ENCODE data around the gene GLCE.
"Not testable (repeated sequence)": the region's sequence is repeated elsewhere in the genome, so short reads cannot be mapped to it uniquely, and the experiment has no call there.

The GLCE gene

DNA sequence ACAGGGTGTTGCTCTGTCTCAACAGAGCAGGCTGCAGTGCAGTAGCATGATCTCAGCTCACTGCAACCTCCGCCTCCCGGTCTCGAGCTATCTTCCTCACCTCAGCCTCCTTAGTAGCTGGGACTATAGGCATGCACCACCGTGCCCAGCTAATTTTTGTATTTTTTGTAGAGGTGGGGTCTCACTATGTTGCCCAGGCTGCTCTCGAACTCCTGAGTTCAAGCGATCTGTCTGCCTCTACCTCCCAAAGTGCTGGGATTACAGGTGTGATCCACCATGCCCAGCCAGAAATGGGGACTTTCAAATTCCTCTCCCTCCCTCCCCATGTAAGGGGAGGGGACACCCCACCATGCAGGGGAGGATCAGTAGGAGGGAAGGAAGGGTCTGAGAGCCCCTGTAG is 141.7 kb downstream of the GLCE start:
- not testable (repeated sequence) for DNase-seq

DNA sequence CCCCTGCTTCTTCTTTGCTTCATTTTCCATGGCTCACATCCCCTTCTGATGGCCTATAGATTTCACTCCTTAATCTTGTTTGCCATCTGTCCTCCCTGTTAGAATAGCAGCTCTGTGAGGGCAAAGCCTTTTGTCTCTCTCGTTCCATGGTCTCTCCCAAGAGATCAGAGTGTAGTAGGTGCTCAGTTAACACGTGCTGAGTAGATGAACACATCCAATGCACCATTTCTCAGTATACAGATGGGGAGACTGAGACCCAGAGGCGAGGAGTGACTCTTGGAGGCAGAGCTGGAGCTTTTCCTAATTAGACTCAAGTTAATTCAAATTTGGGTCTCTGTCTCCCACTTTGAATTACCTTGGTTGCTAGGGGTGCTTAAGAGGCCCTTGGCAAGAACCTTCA is 142.5 kb downstream of the GLCE start:
- no peak for DNase-seq

DNA sequence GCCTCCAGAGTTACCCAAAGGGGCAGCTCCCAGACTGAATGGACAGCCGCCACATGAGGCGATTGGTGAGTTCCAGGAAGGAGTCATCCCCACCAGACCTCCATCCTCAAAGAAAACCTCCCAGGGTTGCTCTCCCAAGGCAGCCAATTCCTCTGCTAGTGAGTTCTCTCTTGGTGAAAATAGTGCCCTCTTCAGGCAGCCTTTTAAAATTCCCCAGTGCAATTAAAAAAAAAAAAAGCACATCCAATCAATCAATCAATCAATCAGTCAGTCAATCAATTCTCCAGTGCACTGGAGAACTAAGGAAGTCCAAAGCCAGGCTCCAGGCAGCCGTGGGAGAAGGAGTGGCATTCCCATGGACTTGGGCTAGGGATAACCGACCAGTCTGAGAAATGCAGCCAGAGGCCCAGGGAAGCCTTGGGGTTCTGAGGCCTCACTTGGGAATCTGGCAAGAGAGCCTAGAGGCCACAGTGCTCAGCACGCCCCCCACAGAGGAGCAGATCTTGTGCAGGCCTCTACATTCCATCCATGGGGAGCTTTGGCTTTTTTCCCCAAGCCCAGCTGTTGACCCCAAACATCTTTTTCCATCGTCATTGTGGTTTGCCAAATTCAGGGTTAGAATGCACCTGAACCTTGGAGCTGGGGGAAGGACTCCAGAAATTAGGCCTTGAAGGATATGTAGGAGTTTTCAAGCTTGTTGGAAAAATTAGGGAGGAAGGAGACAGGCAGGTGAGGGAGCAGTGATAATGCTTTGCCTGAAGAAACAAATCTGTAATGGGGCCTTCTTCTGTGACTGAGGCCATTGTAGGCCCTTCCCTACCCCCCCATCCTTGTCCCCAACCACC is 143.1 kb downstream of the GLCE start:
- no peak for DNase-seq

DNA sequence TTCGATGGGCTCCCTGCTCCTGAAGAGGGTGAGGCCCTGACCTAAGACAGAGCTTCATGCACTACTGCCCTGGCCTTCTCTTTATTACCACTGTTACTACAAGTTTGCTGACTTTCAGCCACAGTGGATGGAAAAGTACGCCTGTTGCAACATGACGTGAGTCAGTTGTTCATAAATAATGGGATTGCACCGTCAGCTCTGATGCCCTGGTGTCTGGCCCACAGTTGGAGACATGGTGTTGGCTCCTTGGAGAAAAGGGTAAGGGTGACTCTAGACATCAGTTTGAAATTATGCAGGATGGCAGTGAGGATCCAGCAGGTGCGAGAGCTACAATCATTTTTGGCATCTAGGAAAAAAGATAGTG is 143.7 kb downstream of the GLCE start:
- no peak for DNase-seq

DNA sequence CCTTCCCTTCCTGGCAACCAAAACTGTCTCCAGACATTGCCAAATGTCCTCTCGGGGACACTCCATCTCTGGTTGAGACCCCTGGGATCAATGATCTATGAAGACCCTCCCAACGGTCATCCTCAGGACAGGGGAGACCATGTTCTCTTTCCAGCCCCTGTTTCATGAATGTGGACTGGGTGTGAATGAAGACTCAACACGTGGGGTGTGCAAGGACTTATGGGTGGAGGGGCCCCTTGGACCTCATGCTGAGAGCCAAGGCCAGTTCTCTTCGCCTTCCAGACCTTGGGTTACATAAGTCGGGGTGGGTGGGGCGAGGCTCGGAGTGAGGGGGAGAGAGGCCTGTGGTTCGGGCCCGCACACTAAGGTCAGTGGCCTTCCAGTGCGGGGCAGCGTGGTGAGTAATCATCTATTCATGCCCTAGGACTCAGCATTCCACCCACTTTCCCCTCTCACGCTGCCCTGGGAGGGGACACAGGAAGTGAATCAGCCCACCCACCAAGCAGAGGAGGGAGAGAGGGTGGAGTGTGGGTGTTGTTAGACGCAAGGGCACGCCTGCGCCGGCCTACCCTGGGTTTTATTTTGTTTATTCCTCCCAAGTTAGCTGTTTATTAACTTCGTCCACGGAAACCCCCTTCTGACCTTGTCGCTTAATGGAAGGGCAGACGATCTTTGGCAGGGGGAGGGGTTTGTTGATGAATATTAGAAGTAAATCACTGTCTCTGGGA is 144.9 kb downstream of the GLCE start:
- no peak for DNase-seq

DNA sequence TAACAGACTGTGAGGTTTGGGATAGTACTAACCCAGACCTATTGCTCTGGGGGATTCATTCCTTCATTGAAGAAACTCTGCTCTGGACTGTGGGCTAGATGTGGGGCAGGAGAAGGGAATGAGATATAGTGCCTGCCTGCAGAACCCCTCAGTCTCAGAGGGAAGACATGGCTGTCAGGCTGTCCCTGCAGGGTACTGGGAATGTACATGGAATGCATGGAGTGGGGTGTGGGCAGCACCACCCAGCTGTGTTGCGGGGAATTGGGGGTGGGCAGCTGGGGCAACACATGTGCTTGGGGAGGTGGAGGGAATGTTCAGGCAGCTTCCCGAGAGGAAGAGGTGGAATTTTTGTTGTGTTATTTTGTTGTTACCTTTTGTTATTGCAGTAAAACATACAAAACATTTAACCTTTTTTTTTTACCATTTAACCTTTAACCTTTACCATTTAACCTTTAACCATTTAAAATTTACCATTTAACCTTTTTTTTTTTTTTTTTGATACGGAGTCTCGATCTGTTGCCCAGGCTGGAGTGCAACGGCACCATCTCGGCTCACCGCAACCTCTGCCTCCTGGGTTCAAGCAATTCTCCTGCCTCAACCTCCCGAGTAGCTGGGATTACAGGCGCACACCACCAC is 145.6 kb downstream of the GLCE start:
- no peak for DNase-seq

DNA sequence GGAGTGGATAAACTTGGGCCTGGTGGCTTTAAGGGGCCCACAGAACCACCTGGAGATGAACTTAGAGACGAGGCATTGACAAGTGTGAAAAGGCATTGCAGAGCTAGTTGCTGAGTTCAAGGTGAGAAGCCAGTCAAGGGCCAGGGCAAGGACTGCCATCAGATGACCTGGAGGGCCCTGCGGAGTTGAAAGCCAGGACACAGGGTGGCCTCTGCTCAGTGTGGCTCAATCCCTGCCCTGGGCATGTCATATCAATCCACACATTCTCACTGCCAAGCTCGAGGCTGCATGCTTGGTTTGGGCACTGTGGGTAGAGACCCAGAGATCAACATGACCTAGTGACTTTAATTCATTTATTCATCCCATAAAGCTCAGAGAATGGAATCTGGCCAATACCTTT is 147.5 kb downstream of the GLCE start:
- DNase-seq = no peak

DNA sequence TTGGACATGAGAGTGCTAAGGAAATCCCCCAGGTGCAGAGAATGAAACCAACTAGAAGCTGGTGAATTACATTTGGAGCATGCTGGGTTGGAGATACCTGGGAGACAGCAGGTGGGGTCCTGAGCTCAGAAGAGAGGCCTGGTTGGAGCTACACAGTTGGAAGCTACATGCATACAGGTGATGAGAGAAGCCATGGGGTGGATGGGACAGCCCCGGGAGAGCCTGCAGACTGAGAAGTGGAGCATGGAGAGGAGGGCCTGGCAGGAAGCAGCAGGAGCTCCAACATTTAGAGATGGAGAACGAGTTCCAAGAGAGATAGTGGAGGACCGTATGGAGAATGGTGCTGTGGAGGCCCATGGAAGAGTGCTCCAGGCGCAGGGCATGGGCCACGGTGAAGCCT is 148.5 kb downstream of the GLCE start:
- no peak for DNase-seq

DNA sequence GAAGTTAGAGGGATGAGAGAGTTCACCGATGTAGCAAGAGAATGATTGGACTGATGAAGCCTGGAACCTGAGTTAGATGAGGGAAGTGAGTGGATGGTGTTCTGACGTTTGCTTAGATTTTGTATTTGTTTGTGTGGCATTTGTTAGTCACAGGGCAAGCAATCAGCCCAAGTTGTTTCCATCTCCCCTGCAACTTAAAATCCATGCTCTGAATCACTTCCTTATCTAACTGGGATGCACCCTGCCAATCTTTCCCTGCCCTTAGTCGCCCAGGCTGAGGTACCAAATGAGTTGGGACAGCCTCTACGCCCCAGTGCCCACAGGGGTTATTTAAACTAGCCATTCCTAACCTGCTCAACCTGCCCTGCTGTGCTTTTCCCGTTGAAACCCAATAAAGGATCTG is 150.9 kb downstream of the GLCE start:
- no peak for DNase-seq

DNA sequence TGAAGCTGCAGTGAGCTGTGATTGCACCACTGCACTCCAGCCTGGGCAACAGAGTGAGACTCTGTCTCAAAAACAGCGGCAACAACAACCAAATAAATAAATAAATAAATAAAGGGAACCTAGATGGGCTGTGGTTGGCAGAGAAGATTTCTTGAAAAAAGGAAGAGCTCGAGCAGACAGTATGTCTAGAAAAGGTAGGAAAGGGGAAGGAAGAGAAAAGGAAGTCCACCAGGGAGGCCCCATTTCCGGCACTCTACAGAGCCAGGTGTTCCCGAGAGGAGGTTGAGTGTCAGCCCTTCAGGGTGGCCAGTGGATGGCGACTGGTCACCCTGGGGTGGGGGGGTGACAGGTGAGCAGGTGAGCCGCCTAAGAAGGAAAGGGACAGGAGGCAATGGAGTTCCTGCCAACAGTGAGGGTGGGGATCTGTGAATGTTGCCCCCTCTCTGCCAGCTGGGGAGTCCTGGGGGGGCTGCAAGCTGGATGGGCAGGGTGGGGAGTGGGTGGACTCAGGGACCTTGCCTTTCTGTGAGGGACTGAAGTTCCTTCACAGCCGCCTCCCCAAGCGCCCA is 153.1 kb downstream of the GLCE start:
- no peak for DNase-seq

DNA sequence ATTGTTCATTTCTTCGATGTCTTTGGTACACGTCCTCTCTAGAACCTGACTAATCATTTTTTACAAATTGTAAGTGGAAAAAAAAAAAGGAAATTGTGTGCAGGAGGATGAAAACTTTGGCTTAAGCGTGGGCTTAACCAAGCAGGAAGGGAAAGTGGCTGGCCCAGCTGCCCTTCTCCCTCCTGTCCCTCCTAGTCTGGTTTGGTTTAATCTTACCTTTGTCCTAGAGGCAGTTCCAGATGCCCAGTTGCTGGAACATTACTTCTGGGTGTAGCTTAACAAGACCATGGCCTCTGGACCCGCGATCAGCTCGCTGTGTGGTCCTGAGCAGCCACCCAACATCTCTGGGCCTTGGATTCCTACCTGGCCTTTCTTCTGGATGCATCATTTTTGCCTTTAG is 153.7 kb downstream of the GLCE start:
- no peak for DNase-seq

DNA sequence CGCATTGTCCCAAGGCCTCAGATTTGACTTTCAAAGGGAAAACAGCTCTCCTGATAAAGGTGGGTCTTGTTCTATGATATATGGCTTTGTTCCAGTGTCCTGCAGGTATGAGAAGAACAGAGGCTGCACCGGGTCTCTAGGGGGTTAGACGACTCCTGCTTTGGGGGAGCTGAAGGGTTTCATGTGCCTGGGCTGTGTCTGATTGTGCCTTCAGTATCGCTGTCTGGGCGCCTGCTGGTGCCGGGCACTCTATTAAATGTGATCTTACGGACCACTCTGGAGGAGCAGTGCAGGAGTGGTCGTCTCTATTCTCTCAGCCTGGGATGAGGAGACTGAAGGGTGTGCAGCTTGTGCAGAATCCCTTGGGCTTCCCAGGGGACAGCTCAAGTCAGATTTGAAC is 154.3 kb downstream of the GLCE start:
- DNase-seq = no peak

DNA sequence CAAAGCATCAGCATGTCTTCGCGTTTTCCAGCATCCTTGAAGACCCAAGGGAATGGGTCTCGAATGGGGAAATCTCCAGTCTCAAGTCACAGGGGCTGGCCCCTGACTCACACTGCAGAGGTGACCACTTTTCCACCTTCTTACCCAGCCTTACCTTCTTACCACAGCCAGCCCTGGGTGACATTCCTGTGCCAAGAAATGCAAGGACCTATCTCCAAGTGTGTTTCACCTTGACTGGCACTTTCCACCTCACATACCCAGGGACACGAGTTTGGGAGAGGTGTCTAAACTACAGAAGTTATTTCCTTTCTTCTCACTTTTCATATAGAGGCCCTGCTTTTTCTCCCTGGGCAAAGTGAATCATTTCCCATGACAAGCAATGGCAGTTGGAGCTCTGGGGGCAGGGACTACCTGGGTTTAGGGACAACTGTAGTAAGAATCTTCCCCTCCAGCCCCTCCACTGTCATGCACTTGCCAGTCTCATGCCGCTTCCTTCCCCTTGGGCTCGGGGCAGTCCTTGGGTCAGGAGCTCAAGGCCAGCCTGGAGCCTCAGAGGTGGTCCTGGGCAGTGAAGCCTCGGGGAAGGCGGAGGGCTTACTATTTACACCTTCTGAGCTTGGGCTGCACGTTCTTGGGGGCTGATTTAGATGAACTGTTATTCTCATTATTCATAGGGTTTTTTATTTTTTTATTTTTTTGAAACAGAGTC is 155.1 kb downstream of the GLCE start:
- DNase-seq = no peak

DNA sequence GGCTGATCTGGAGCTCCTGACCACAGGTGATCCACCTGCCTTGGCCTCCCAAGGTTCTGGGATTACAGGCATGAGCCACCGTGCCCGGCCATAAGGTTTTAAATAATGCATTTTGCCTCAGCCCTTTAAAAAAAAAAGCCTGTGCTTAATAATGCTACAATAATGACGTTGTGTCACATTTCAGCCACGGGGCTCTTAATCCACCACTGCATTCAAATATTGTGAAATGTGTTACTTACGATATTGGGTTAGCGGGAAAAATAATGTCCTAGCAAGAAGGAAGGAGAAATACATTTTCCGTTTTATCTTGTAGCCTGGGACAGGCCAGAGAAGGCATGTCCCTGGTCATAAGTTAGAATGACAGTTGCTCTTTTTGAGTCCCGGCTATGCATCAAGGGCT is 155.9 kb downstream of the GLCE start:
- DNase-seq = no peak

DNA sequence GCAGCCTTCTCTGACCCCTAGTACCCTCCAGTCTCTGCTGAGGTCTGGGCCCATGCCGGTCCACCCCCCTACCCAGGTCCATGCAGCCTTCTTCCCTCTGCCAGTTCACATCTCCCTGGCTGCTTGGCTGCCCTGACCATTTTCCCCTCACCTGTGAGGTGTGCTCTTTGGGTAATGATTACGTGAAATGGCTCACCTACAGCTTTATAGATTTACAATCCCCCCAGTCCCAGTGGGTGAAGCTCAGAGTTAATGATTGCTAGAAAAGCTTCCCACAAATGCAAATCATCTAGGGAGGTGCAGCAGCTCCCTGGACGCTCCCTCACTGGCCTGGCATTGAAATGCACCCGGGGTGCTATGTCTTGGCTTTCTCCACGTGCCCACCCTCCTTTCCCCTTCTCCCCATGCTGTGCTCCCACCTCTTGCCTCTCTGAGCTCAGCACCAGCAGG is 157.0 kb downstream of the GLCE start:
- DNase-seq = no peak

DNA sequence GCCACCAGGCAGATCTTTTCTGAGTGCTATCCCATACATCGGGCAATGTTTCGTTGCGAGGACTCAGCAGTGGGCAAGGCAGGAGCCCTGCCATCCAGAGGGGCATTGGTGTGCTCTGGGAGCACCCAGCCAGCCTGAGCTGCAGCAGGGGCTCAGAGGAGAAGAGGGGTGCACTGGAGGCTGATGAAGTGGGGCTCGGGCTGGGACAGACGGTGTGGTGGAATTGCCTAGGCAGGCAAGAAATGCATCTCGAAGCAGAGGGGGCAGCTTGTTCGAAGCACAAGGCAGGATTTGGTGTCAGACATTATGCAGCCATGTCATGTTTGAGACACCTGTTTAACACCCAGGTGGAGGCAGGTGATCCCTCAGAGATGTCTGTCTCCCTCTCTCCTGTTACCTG is 157.6 kb downstream of the GLCE start:
- DNase-seq = no peak

DNA sequence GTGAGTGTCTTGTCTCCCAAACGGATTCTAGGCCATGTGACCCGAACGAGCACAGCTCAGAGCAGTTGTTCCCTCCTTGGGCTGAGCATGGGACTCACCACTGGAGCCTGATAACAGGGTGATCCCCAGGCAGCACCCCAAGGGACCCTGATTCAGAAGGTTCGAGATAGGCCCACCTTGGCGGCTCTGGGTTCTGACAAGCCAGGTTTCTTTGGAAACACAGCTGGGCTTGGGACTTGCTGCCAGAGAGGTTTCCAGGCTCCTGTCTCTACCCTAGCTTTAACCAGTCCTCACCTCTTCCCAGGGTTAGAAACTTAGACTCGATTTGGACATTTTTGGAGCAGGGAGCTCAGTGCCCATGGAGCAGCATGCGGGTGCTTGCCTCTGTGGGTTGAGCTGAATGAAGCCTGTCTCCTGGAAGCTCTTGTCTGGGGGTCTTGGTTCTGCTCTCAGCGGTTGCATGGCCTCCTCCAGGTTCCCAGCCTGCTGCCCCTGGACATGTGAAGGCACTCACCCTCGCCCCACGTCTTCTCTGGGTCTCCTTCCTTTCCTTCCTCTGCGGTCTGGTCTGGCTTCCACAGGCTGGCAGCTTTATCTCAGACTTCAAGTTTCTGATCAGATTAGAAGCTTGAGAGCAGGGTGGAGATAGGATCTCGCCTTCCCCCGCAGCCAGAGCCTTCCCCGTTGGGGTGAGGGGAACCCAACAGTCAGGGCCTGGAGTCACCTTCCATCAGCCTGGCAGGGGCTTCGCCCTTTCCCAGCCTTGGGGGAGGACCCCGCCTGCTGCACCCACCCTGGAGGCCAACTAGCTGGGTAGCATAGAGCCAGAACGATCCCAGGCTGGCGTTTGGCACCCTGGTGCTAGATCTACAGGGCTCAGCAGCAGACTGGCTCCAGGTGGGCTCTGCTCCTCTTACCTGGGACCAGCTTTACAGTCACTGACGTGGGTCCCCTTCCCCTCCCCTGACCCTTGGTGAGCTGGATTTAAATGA is 159.2 kb downstream of the GLCE start:
- no peak for DNase-seq

DNA sequence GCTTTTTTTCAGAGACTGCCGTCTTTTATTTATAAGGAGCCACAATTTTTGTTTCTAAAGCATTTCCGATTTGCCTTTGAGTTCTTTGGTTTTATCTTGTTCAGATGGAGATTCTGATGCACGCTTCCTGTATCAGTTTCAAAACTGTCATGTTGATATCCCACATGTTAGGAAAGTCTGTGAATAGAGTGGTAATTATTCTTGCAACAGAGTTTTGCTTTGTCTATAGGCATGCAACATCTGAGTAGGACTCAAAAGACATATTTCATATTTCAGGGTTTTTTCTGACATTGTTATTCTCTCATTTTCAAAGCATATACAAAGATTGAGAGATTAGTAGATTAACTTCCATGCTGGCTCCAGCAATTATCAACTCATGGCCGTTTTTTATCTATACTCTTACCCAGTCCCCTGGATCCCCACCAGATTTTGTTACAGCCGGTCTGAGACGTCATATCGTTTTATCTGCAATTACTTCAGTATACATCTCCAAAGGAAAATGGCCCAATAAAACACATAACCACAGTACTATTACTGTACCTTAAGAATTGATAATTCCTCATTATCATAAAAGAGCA is 160.6 kb downstream of the GLCE start:
- no peak for DNase-seq

Data from effector CD4-positive, alpha-beta T cell (primary cell).